ENCODE measurements around the gene DHX57. TPM values are rescaled to one million over a fixed set of nuclear protein-coding genes. Genes with fewer than 3 reads are reported as not detected.

DHX57 gene
- total RNA-seq, 1 experiment from 2014 or later, result 27.5 TPM

GRCh38 chr2:38765149-38765548 is 110.6 kb downstream of the DHX57 start:
- Histone ChIP-seq H4K5ac (ENCODE audit: insufficient read length, low read depth, low read length) (no peak overlapping the region), H3K79me1 (ENCODE audit: insufficient read depth, low read depth, low read length, poor library complexity, severe bottlenecking) (no peaks in the 10 kb centered on the region), H3K4me2 (ENCODE audit: insufficient read depth, insufficient read length, low read length) (no peak overlapping the region), H2BK120ac (ENCODE audit: low read depth, low read length, poor library complexity, severe bottlenecking) (no peak overlapping the region), H4K91ac (ENCODE audit: insufficient read length, low read depth, low read length) (no peak overlapping the region), H3K9ac (ENCODE audit: extremely low read depth, insufficient read length, low read length) (no peak overlapping the region), H2BK5ac (ENCODE audit: insufficient read length, low read length) (no peak overlapping the region), H3K79me2 (ENCODE audit: insufficient read depth, low read length) (no peaks in the 10 kb centered on the region), H3K14ac (ENCODE audit: insufficient read depth, low read length) (no peak overlapping the region), H2AK5ac (ENCODE audit: insufficient read length, low read length) (no peak overlapping the region), H3K23ac (ENCODE audit: insufficient read length, low read depth, low read length) (no peak overlapping the region), H3K56ac (ENCODE audit: insufficient read length, low read depth, low read length) (no peak overlapping the region), H3K23me2 (ENCODE audit: insufficient read length, low read depth, low read length, poor library complexity, severe bottlenecking) (no peaks in the 10 kb centered on the region), H3K18ac (ENCODE audit: insufficient read length, low read depth, low read length) (no peak overlapping the region), H3K9me3 (ENCODE audit: control insufficient read depth, low read depth, low read length) (no peaks in the 10 kb centered on the region), H3T11ph (ENCODE audit: low read length) (no peak overlapping the region), H2BK12ac (ENCODE audit: insufficient read length, low read depth, low read length) (no peak overlapping the region), H2BK15ac (ENCODE audit: low read depth, low read length) (no peak overlapping the region), H2BK20ac (ENCODE audit: low read depth, low read length, poor library complexity, severe bottlenecking) (no peak overlapping the region), H3K4ac (ENCODE audit: low read depth, low read length) (no peak overlapping the region), H3K27ac (ENCODE audit: insufficient read length, low read depth, low read length) (no peak overlapping the region), H4K8ac (replicated peaks; ENCODE audit: insufficient read length, low read depth, low read length) (no peak overlapping the region), H4K20me1 (ENCODE audit: control insufficient read depth, insufficient read depth, insufficient read length) (no peaks in the 10 kb centered on the region), H2AFZ (ENCODE audit: low read length) (no peak overlapping the region), H3K27me3 (ENCODE audit: insufficient read depth, low read length) (no peaks in the 10 kb centered on the region), H3K4me1 (ENCODE audit: insufficient read depth, low read length) (no peaks in the 10 kb centered on the region)
- no peaks in the 10 kb centered on the region for H3K36me3 Mint-ChIP-seq (ENCODE audit: insufficient read depth in 1 of 3, low read depth in 3 of 3)
- DNase-seq, result no peak
- no peaks in the 10 kb centered on the region for H3K9me3 Mint-ChIP-seq
- H3K27ac Mint-ChIP-seq, result no peak overlapping the region
- no peak overlapping the region for H3K4me3 Mint-ChIP-seq
- no peak for TF ChIP-seq CTCF (conservative IDR thresholded peaks at IDR 0.05)
- H3K27me3 Mint-ChIP-seq (ENCODE audit: low read depth), result no peaks in the 10 kb centered on the region
- no CpG with 5 or more reads among the region's 4 CpGs for WGBS (ENCODE audit: extremely low coverage, insufficient read length, low lambda C conversion rate)
- no peaks in the 10 kb centered on the region for H3K4me1 Mint-ChIP-seq

All from H9 (cell line).